MM.1S (cell line): ENCODE measurements around the gene MYO9B.

ENCODE experiments used
- DNase-seq: peaks from one replicate; pipeline ENCODE4 v3.0.0-alpha.2; 2015
- H2AFZ ChIP-seq: fragments of 300-600 bp; sonication (generic); 2 replicates; pipeline ENCODE4 v1.6.0; 2016; ENCODE audit warnings: antibody characterized with exemption, low read length
- H3F3A ChIP-seq: fragments of 300-600 bp; sonication (generic); 2 replicates; pipeline ENCODE4 v1.6.1; 2016; ENCODE audit warnings: mild to moderate bottlenecking, antibody characterized with exemption, low read length, moderate library complexity, mixed read lengths; ENCODE audit not compliant: insufficient read depth
- H3K27ac ChIP-seq: fragments of 300-600 bp; sonication (generic); 2 replicates; pipeline ENCODE4 v1.5.1; 2016; ENCODE audit warnings: mild to moderate bottlenecking, low read length
- H3K27me3 ChIP-seq: fragments of 300-600 bp; sonication (generic); replicated peaks from 2 replicates; pipeline ENCODE4 v1.6.0; 2016; ENCODE audit warnings: low read length; ENCODE audit not compliant: insufficient read depth
- H3K36me3 ChIP-seq: fragments of 300-600 bp; sonication (generic); replicated peaks from 2 replicates; pipeline ENCODE4 v1.6.1; 2016; ENCODE audit warnings: mild to moderate bottlenecking, low read length, mixed read lengths; ENCODE audit not compliant: insufficient read depth
- H3K4me1 ChIP-seq: fragments of 300-600 bp; sonication (generic); 2 replicates; pipeline ENCODE4 v1.6.1; 2016; ENCODE audit warnings: low read length, mixed read lengths
- H3K4me2 ChIP-seq: fragments of 300-600 bp; sonication (generic); 2 replicates; pipeline ENCODE4 v1.6.0; 2016; ENCODE audit warnings: low read depth, low read length
- H3K4me3 ChIP-seq: fragments of 300-600 bp; sonication (generic); 2 replicates; pipeline ENCODE4 v1.5.1; 2016; ENCODE audit warnings: low read length, mixed read lengths
- H3K79me2 ChIP-seq: fragments of 300-600 bp; sonication (generic); 2 replicates; pipeline ENCODE4 v1.6.1; 2016; ENCODE audit warnings: mixed run types, low read length, mixed read lengths
- H3K9ac ChIP-seq: fragments of 300-600 bp; sonication (generic); 2 replicates; pipeline ENCODE4 v1.6.1; 2016; ENCODE audit warnings: low read length, mixed read lengths
- H3K9me2 ChIP-seq: fragments of 300-600 bp; sonication (generic); replicated peaks from 2 replicates; pipeline ENCODE4 v1.6.1; 2016; ENCODE audit warnings: mild to moderate bottlenecking, low read length, mixed read lengths; ENCODE audit not compliant: insufficient read depth
- H3K9me3 ChIP-seq: fragments of 300-600 bp; sonication (generic); replicated peaks from 2 replicates; pipeline ENCODE4 v1.6.1; 2016; ENCODE audit warnings: mild to moderate bottlenecking, low read length, mixed read lengths; ENCODE audit not compliant: insufficient read depth
- H4K20me1 ChIP-seq: fragments of 300-600 bp; sonication (generic); 2 replicates; pipeline ENCODE4 v1.6.1; 2016; ENCODE audit warnings: mild to moderate bottlenecking, low read length, moderate library complexity, mixed read lengths; ENCODE audit not compliant: insufficient read depth
- EZH2 ChIP-seq: fragments of 300-600 bp; sonication (generic); optimal IDR thresholded peaks from 2 replicates; pipeline ENCODE3; 2017; ENCODE audit warnings: low read depth, mild to moderate bottlenecking, antibody characterized with exemption, low read length, mixed read lengths
- EZH2phosphoT487 ChIP-seq: fragments of 300-600 bp; sonication (generic); IDR thresholded peaks from 2 replicates; pipeline ENCODE4 v1.6.1; 2018; ENCODE audit warnings: antibody characterized with exemption, low read length
- TF ChIP-seq, protein P1 (sequence below): fragments of 300-600 bp; sonication (generic); IDR thresholded peaks from 2 replicates; pipeline ENCODE4 v1.5.1; 2016; ENCODE audit warnings: antibody characterized with exemption, low read length, mixed read lengths

MYO9B gene

DNA sequence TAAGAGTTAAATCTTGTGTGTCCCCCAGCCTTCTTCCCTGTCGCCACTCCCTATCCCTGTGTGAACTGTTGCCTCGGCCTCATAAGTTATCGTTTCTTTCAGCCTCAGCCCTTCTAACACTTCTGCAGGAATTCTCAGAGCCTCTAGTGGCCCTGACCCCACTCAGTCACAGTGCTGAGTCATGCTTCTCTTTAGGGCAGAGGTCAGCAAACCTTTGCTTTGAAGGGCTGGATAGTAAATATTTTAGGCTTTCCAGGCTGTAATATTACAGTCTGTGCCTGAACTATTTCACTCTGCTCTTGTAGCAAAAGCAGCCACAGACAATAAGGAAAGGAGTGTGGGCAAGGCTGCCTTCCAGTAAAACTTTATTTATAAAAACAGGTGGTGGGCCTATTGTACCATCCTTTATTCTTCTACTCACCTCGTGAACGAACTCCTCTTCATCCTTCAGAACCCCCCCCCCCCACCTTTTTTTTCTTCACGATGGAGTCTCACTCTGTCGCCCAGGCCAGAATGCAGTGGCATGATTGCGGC lies 22.1 kb downstream of the MYO9B start:
- H3K4me1 ChIP-seq: no peaks in the 10 kb centered on the region
- no peaks in the 10 kb centered on the region for H3K9me2 ChIP-seq
- H3K27ac ChIP-seq: no peak overlapping the region
- H3K27me3 ChIP-seq: no peaks in the 10 kb centered on the region
- no peak overlapping the region for H3K9ac ChIP-seq
- no peaks in the 10 kb centered on the region for H3K9me3 ChIP-seq
- no peak overlapping the region for H2AFZ ChIP-seq
- peaks cover 38% of the 10 kb centered on the region for H3K79me2 ChIP-seq
- TF ChIP-seq, protein P1, sequence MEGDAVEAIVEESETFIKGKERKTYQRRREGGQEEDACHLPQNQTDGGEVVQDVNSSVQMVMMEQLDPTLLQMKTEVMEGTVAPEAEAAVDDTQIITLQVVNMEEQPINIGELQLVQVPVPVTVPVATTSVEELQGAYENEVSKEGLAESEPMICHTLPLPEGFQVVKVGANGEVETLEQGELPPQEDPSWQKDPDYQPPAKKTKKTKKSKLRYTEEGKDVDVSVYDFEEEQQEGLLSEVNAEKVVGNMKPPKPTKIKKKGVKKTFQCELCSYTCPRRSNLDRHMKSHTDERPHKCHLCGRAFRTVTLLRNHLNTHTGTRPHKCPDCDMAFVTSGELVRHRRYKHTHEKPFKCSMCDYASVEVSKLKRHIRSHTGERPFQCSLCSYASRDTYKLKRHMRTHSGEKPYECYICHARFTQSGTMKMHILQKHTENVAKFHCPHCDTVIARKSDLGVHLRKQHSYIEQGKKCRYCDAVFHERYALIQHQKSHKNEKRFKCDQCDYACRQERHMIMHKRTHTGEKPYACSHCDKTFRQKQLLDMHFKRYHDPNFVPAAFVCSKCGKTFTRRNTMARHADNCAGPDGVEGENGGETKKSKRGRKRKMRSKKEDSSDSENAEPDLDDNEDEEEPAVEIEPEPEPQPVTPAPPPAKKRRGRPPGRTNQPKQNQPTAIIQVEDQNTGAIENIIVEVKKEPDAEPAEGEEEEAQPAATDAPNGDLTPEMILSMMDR: no peak
- TF ChIP-seq EZH2phosphoT487: no peak
- TF ChIP-seq EZH2: no peak
- H3K4me2 ChIP-seq: no peak overlapping the region
- no peaks in the 10 kb centered on the region for H3F3A ChIP-seq
- H3K36me3 ChIP-seq: peaks cover 8% of the 10 kb centered on the region
- no peak for DNase-seq
- H3K4me3 ChIP-seq: no peak overlapping the region
- no peaks in the 10 kb centered on the region for H4K20me1 ChIP-seq

DNA sequence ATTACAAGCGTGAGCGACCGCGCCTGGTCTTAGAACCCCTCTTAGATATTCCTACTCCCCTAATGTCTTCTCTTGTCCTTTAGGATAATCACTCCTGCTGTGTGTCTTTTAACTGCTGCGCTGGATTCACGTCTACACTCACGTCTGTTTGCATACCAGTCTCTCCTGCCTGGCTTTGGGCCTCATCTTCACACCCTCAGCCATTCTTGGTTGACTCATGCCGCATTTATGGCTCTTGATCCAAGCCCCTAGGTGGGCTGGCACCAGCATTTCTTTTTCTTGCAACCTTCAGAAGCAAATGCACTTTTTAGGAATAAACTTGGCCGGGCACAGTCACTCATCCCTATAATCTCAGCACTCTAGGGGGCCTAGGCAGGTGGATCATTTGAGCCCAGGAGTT lies 22.7 kb downstream of the MYO9B start:
- no peak overlapping the region for H3K9ac ChIP-seq
- no peak overlapping the region for H3K4me3 ChIP-seq
- TF ChIP-seq, protein P1: no peak
- TF ChIP-seq EZH2: no peak
- no peak for TF ChIP-seq EZH2phosphoT487
- no peaks in the 10 kb centered on the region for H3F3A ChIP-seq
- H3K4me2 ChIP-seq: no peak overlapping the region
- H3K79me2 ChIP-seq: peaks cover 42% of the 10 kb centered on the region
- no peaks in the 10 kb centered on the region for H3K9me3 ChIP-seq
- DNase-seq: no peak
- H2AFZ ChIP-seq: no peak overlapping the region
- no peaks in the 10 kb centered on the region for H3K4me1 ChIP-seq
- H3K27me3 ChIP-seq: no peaks in the 10 kb centered on the region
- H3K36me3 ChIP-seq: peaks cover 8% of the 10 kb centered on the region
- no peak overlapping the region for H3K27ac ChIP-seq
- no peaks in the 10 kb centered on the region for H4K20me1 ChIP-seq
- H3K9me2 ChIP-seq: no peaks in the 10 kb centered on the region

DNA sequence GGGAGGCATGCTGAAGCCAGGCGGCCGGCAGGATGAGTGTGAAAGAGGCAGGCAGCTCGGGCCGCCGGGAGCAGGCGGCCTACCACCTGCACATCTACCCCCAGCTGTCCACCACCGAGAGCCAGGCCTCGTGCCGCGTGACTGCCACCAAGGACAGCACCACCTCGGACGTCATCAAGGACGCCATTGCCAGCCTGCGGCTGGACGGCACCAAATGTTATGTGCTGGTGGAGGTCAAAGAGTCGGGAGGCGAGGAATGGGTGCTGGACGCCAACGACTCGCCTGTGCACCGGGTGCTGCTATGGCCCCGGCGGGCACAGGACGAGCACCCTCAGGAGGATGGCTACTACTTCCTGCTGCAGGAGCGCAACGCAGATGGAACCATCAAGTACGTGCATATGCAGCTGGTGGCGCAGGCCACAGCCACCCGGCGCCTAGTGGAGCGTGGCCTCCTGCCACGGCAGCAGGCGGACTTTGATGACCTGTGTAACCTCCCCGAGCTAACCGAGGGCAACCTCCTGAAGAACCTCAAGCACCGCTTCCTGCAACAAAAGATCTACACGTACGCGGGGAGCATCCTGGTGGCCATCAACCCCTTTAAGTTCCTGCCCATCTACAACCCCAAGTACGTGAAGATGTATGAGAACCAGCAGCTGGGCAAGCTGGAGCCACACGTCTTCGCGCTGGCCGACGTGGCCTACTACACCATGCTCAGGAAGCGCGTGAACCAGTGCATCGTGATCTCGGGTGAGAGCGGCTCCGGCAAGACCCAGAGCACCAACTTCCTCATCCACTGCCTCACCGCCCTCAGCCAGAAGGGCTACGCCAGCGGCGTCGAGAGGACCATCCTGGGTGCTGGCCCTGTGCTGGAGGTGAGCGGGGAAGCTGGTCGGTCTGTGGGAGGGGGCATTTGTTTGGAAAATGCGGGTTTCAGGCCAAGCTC lies 26.4 kb downstream of the MYO9B start:
- Histone ChIP-seq H3K27ac (no peak overlapping the region), H3K79me2 (peaks cover 23% of the 10 kb centered on the region), H3K4me3 (no peak overlapping the region), H3K27me3 (no peaks in the 10 kb centered on the region), H2AFZ (no peak overlapping the region), H3K4me2 (no peak overlapping the region), H3K36me3 (peaks cover 8% of the 10 kb centered on the region), H3K9me2 (no peaks in the 10 kb centered on the region), H4K20me1 (no peaks in the 10 kb centered on the region), H3K9ac (no peak overlapping the region), H3K9me3 (no peaks in the 10 kb centered on the region), H3F3A (no peaks in the 10 kb centered on the region), H3K4me1 (no peaks in the 10 kb centered on the region)
- DNase-seq: no peak
- TF ChIP-seq, protein P1: no peak
- TF ChIP-seq EZH2 (no peak), EZH2phosphoT487 (no peak)
